ENCODE measurements around the gene PTPRM. TPM values are rescaled to one million over a fixed set of nuclear protein-coding genes. Genes with fewer than 3 reads are reported as not detected.
A peak's percentile ranks its signal among the peaks of the same experiment; 100 is the strongest.

The PTPRM gene
- total RNA-seq, 1 donor from 2014 or later, result 102 TPM

GRCh38 chr18:8324343-8325065 lies 757.4 kb downstream of the PTPRM start:
- intact Hi-C loops (cut with DNase I), result no loop called here
- ATAC-seq (no peak), DNase-seq (ENCODE audit: missing footprints) (no peak)

DNA sequence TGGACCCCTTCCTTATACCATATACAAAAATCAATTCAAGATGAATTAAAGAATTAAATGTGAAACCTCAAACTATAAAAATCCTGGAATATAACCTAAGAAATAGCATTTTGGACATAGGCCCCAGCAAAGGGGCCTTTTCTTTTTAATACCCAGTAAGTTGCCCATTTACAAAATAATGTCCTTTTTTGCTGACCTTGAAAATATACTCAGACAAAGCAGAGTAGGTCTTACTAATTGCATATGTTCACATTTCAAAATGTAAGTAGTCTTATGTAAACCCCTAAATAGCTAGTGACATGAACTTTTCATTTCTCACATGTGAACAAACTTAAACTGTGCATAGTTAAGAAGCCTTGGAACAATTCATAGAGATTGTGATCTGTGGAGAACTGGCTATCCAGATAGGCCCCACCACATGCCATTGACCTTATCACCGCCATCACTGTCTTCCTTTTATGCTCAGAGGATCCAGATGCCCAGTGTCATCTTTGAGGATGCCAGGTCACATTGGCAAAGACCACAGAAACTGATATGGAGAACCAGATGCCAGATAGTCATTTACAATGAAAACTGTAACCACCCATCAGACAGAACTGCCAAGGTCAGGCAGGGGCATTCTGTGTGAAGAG lies 759.8 kb downstream of the PTPRM start:
- ATAC-seq (no peak), DNase-seq (ENCODE audit: missing footprints) (no peak)
- intact Hi-C loops (cut with DNase I), result no loop called here

DNA sequence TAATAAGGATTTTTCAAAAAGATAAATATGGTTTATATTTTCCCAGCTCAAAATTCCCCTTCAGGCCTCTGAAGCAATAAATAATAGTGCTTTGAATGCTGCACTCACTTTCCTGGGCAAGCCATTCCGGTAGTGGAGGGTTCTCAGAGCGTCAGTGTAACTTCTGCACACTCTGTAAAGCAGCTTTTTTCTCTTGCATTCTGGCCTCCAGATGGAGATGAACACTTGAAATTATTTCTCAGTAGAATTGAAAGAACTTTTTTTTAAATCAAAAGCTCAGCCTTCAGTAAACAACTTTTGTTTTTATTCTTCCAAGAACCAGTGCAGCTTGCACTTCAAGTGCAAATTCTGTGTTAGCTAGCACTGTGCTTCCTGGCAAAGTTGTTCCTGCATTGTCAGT lies 761.0 kb downstream of the PTPRM start:
- DNase-seq (ENCODE audit: missing footprints) (no peak), ATAC-seq (no peak)
- intact Hi-C loops (cut with DNase I), result no loop called here

DNA sequence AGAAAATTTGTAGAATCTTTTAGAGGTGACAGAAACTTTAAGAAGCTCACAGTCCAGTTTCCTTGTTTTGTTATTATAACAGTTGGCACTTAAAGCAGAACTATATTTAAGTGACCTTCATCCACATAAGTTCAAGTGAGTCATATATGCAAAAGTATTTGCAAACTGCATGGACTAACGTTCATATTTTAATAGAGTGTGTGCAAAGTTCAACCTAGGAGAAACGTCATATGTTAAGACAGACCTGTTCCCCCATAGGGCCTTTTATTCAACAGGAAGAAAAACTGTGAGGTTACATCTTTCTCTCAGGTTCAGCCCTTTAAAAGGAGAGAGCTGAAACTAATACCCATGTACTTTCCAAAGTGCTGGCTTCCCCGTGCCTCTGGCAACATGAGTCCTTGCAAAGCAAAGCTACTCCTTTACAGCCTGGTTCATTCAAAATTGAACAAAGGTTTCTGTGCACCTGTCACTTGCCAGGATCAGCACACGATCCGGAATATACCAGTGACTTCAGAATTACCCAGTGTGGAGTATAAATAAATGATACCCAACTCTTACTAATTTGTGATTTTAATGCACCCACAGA lies 762.2 kb downstream of the PTPRM start:
- DNase-seq (ENCODE audit: missing footprints) (no peak), ATAC-seq (no peak)
- intact Hi-C loops (cut with DNase I), result no loop called here

DNA sequence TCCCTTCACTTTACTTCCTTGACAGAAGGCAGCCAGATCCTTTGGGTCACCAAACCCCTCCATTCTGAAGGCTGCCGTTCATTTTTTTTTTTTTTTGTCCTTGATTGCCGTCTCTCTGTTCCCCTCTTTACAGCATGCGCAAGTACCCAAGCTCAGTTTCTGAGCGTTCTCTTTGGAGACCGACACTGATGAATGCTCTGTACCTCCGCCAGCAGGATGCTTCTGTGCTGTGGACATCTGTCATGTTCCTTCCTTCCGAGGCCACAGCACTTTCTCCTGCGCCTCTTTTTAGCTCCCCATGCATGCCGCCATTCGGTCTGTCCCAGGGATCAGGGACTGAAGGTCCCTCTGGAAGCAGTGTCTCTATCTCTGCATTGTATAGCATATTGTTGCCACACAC lies 763.5 kb downstream of the PTPRM start:
- intact Hi-C loops (cut with DNase I), result no loop called here
- DNase-seq (ENCODE audit: missing footprints), result no peak
- ATAC-seq, result no peak

- ATAC-seq (no peak), DNase-seq (ENCODE audit: missing footprints) (no peak)
- intact Hi-C loops (cut with DNase I), result no loop called here
Measured at GRCh38 chr18:8332286-8332685, 765.2 kb downstream of the PTPRM start.

- no peak for DNase-seq (ENCODE audit: missing footprints)
- no peak for ATAC-seq
- intact Hi-C loops (cut with DNase I), result no loop called here
Measured at GRCh38 chr18:8333961-8334360, 766.8 kb downstream of the PTPRM start.

DNA sequence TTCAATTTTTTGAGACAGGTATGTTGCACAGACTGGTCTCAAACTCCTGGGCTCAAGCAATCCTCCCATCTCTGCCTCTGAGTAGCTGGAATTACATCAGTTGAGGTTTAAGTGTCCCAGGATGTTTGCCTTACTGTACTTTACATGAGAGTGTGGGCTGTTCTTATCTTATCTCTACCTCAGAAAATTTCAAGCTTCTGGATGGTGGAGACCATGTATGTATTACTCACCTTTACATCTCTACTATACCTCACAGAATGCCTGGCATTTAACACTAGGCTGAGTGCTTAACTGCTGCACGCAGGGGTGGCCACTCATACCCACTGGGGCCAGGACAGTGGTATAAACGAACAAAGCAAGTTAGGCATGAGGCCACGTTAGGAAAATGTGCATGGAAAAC lies 770.1 kb downstream of the PTPRM start:
- intact Hi-C loops (cut with DNase I), result no loop called here
- ATAC-seq (no peak), DNase-seq (ENCODE audit: missing footprints) (no peak)

- DNase-seq (ENCODE audit: missing footprints) (no peak), ATAC-seq (no peak)
- intact Hi-C loops (cut with DNase I), result no loop called here
Measured at GRCh38 chr18:8339210-8339609, 772.1 kb downstream of the PTPRM start.

DNA sequence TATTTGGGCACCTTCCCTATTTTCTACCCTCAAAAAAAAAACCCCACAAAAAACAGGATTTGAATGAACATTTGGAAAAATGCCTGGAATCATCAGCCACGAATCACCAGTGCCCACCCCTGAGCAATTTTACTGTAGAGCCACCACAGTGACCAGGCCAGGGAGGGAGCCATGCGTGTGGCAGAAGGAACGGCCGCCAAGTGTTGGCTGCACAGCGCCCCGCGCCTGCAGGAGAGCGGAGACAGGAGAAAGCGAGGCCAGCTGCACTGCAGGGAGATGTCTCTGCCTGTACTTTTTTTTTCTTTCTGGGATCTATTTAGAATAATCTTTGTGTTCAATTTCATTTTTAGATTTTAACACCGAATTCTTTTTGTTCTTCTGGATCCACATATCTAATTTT lies 772.8 kb downstream of the PTPRM start:
- intact Hi-C loops (cut with DNase I), result no loop called here
- peak; percentile 46 for ATAC-seq
- peak; percentile 70 for DNase-seq (ENCODE audit: missing footprints)

- peak; percentile 33 for ATAC-seq
- no peak for DNase-seq (ENCODE audit: missing footprints)
- intact Hi-C loops (cut with DNase I), result no loop called here
Measured at GRCh38 chr18:8341481-8342230, 774.5 kb downstream of the PTPRM start.

DNA sequence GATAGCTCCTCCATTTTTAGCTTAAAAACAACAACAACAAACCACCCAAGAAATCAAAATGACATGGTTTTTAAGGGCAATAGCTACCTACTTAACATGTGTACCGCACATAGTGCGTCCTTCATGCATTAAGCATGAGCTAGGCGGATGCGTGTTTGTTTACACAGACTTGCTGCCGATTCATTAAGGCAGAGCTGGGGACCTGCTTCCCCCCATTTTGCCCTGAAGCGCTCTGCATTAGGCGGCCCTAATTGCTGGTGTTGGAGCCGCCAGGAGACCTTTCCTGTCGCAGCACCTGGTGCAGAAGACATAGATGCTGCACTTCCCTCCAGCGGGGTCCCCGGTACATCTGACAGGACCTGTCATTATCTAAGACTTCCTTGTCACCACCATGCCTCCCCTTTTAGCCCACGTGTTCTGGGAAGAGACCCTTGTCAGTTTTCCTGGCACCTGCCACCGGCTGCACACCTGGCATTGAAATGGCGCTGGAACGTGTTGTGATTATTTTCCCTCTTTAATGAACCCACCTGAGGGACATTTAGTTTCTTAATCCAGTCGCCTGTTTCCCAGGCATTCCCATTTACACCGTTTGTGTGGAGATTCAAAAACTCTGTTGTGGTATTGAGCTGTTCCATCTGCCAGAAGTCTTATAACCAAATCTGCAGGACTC lies 781.1 kb downstream of the PTPRM start:
- intact Hi-C loops (cut with DNase I), result no loop called here
- DNase-seq (ENCODE audit: missing footprints), result no peak
- ATAC-seq, result no peak

- DNase-seq (ENCODE audit: missing footprints), result no peak
- no peak for ATAC-seq
- intact Hi-C loops (cut with DNase I), result no loop called here
Measured at GRCh38 chr18:8349608-8350323, 782.6 kb downstream of the PTPRM start.

GRCh38 chr18:8350628-8351027 lies 783.5 kb downstream of the PTPRM start:
- intact Hi-C loops (cut with DNase I), result no loop called here
- no peak for DNase-seq (ENCODE audit: missing footprints)
- ATAC-seq, result peak; percentile 45

DNA sequence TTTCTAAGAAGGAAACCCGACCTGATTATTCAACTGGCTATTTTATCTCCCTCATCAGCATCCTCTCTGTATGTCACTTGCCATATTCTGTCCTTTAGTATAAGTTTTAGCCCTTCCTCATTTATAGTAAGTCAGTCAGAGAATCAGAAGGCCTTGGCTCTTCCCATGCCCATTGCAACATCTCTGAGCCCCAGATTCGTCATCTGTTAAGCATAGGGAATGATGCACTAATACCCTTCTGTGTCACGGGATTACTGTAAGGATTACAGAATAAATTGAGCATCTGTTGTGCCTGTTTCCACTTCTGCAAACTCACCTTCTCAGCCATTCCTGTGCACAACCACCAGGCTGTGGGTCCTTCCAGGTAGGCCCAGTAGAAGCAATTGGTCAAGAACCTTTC lies 784.0 kb downstream of the PTPRM start:
- intact Hi-C loops (cut with DNase I), result no loop called here
- ATAC-seq (no peak), DNase-seq (ENCODE audit: missing footprints) (no peak)

GRCh38 chr18:8354304-8354703 lies 787.2 kb downstream of the PTPRM start:
- peak; percentile 20 for ATAC-seq
- intact Hi-C loops (cut with DNase I), result no loop called here
- DNase-seq (ENCODE audit: missing footprints), result no peak

- intact Hi-C loops (cut with DNase I), result no loop called here
- no peak for DNase-seq (ENCODE audit: missing footprints)
- no peak for ATAC-seq
Measured at GRCh38 chr18:8356001-8356400, 788.9 kb downstream of the PTPRM start.

- DNase-seq (ENCODE audit: missing footprints), result no peak
- intact Hi-C loops (cut with DNase I), result no loop called here
- no peak for ATAC-seq
Measured at GRCh38 chr18:8357320-8357719, 790.2 kb downstream of the PTPRM start.

All from Right ventricle myocardium inferior (tissue), 1 donor.